IPS-11a (cell line): Measurements from ENCODE around the gene KRTAP1-3.
"Not testable (repeated sequence)": the region's sequence is repeated elsewhere in the genome, so short reads cannot be mapped to it uniquely, and the experiment has no call there.

Experiments used
- H3K4me3 ChIP-seq: one replicate; pipeline ENCODE4 v1.5.1; 2013; ENCODE audit warnings: low read depth, low read length, control low read depth

KRTAP1-3 gene

DNA sequence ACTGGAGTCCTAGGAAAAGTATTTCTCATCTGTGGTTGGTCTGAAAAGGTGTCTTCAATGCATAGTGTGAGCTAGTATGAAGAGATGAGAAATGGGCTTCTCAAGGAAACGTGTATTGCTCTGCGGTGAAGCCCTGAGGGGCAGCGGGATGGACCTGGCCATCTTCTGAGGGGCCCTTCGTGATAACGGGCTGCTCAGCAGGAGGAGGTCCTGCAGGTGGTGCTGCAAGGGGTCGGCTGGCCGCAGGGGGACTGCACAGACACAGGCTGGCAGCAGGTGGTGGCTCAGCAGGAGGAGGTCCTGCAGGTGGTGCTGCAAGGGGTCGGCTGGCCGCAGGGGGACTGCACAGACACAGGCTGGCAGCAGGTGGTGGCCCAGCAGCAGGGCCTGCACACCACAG lies 19.9 kb upstream of the KRTAP1-3 start:
- not testable (repeated sequence) for H3K4me3 ChIP-seq

DNA sequence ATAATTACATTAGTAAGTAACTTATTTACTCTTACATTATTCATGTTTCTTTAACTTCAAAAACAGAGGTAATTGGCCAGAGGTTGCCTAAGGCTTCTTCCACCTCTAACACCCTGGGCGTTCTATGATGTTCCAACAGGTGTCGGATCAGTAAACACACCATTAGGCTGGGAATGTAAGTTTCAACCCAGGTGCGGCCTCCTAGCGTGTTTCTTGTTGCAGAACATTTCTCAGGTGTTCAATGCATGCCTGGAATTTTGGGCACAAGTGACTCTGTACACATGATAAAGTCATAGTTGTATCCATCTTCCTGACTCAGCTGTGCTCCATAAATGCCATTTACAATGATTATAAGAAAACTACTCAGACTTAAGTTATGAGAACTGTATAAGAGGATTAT lies 19.4 kb upstream of the KRTAP1-3 start:
- no peak overlapping the region for H3K4me3 ChIP-seq

DNA sequence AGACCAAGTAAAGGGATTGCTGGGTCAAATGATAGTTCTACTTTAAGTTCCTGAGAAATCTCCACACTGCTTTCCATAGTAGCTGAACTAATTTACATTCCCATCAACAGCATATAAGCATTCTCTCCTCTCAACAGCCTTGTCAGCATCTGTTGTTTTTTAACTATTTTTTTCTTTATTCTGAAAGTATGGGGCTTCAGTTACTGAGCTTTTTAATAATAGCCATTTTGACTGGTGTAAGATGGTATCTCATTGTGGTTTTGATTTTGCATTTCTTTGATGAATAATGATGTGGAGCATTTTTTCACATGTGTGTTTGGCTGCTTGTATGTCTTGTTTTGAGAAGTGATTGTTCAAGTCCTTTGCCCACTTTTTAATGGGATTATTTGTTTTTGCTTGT lies 17.9 kb upstream of the KRTAP1-3 start:
- H3K4me3 ChIP-seq, result no peak overlapping the region

DNA sequence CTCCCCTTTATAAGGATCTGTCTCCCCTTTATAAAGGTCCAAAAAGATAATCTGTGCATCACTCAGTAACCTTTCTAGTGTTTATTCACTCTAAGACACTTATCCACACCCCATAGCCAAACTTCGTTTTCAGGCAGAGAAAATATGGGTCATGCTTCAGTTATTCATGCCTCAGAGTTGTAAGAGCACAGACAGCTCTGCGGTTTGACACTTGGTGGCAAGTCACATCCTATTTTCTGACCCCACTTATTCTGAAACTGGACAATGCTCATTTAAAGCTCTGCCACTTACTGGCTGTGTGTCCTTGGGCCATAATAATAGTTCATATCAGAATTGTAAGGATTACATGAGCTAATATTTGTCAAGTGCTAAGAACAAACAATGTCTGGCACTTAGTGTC lies 14.4 kb upstream of the KRTAP1-3 start:
- no peak overlapping the region for H3K4me3 ChIP-seq

DNA sequence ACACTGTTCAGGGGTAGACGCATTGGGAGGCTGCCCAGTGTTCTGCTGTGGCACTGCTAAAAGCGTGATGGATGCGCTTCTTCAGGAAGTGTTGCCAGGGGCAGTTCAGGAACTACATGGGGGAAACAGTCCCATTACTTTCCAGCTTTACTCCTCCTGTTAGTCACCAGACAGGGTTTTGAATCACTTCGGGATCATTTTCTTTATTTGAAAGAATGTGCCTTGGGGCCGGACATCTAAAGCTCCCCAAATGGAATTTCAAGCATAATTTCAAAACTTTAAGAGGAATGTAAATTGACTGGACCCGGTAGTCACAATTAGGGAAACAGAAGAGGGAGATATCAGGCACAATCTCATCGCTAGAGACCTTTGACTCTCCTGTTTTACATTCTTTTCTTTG lies 13.8 kb upstream of the KRTAP1-3 start:
- no peak overlapping the region for H3K4me3 ChIP-seq

DNA sequence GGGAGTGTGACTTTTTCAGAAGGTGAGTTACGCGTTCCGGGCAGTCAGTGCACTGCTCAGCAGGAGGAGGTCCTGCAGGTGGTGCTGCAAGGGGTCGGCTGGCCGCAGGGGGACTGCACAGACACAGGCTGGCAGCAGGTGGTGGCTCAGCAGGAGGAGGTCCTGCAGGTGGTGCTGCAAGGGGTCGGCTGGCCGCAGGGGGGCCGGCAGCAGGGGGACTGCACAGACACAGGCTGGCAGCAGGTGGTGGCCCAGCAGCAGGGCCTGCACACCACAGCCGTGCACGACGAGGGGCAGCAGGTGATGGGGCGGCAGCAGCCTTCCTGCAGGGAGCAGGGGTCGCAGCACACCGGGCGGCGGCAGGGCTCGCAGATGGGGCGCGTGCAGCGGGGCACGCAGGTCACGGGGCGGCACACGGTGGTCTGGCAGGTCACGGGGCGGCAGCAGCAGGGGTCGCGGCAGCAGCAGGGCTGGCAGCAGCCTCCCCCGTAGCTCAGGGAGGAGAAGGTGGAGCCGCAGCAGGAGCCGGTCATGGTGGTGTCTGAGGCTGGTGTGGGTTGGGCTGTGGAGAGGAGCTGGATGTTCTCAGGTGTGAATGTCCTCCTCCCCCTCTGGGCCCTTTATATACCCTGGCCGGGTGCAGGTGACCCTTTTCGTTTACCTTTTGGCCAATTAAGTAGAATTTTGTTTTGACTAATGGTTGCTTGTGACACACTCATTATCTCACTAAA lies 12.2 kb upstream of the KRTAP1-3 start, which contains the start of gene KRTAP2-1:
TSS of gene KRTAP2-1 (minus strand) at position 582 of the 731 bp plus-strand sequence. CDS start at position 533, 49 bp downstream.
- H3K4me3 ChIP-seq, result not testable (repeated sequence)

DNA sequence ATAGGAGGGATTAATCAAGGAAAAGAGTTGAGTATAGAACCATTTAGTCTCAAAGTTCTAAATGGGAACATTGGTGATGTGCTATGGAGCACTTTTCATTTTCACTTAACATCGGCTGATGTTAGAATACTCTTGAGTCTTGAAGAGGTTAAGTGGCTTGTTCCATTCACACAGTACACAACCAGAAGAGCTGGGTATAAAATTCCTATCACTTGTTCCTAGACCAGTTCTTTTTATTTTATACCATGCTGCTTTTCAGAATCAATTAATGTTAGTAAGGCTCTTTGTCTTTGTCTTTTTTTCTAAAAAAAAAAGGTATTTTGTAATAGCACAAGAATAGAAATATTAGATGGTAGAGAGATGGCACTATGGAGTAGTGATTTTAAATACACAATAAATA lies 8.3 kb upstream of the KRTAP1-3 start:
- no peak overlapping the region for H3K4me3 ChIP-seq

DNA sequence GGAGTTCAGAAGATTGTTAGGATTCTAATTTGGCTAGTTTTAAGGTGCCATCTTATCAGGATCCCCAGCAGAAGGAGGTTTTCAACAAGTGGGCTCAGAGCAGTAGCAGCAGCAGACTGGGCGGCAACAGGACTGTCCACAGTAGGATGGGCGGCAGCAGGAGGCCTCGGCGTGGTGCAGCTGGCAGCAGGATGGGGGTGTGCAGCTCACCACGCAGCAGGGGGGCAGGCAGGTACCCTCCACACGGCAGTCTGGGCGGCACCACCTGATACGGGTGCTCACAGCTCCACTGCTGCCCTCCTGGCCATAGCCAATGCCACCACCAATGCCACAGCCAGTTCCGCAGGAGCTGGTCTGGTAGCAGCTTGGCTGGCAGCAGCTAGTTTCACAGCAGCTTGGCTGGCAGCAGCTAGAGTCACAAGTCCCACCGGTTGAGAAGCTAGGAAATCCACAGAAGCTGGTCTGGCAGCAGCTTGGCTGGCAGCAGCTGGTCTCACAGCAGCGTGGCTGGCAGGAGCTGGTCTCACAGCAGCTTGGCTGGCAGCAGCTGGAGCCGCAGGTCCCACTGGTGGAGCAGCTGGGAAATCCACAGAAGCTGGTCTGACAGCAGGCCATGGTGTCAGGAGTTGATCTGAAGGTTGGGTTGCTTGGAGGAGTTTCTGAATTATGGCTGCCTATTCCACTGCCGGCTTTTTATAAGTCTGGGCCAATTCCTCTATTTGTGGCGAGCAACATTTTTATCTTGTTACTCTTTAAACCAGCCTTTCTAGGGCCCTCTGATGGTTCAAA lies 6.3 kb upstream of the KRTAP1-3 start, which contains the start of gene KRTAP1-1:
TSS of gene KRTAP1-1 (minus strand) at position 668 of the 789 bp plus-strand sequence. CDS start at position 615, 53 bp downstream.
- not testable (repeated sequence) for H3K4me3 ChIP-seq

DNA sequence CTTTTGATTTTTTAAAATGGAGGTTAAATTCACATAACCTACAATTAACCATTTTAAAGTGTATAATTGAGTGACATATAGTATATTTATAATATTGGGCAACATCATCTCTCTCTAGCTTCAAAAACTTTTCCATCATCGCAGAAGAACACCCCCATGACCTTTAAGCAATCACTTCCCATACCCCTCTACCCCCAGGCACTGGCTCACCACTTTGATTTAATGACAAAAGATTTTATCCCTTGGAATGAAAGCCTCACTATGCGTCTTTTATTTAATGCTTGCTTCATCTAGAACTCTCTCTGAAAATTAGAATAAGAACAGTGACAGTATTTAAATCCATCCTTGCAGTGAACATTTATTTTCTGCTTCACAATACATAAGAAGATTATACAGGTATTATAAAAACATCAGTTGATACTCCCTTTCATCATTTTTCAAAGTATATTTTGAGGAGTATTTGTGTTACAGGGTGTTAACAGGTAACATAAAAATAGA lies 3.2 kb upstream of the KRTAP1-3 start:
- no peak overlapping the region for H3K4me3 ChIP-seq

DNA sequence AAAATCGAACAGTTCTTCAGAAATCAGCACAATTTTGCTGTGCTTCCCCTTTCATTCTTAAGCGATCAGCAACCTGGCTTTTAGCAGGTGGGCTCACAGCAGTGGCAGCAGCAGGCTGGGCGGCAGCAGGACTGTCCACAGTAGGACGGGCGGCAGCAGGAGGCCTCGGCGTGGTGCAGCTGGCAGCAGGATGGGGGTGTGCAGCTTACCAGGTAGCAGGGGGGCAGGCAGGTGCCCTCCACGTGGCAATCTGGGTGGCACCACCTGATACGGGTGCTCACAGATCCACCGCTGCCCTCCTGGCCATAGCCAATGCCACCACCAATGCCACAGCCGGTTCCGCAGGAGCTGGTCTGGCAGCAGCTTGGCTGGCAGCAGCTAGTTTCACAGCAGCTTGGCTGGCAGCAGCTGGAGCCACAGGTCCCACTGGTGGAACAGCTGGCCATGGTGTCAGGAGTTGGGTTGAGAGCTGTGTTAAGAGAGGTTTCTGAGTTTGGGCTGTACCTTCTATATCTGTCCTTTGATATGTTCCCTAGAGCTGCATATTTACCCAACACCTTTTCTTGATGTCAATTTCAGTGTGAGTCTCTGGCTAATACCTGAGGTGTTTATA lies 4.9 kb downstream of the KRTAP1-3 start, which contains the start of gene KRTAP1-4:
TSS of gene KRTAP1-4 (minus strand) at position 563 of the 613 bp plus-strand sequence. CDS start at position 446, 117 bp downstream.
- H3K4me3 ChIP-seq, result no peak within 1 kb of the TSS

DNA sequence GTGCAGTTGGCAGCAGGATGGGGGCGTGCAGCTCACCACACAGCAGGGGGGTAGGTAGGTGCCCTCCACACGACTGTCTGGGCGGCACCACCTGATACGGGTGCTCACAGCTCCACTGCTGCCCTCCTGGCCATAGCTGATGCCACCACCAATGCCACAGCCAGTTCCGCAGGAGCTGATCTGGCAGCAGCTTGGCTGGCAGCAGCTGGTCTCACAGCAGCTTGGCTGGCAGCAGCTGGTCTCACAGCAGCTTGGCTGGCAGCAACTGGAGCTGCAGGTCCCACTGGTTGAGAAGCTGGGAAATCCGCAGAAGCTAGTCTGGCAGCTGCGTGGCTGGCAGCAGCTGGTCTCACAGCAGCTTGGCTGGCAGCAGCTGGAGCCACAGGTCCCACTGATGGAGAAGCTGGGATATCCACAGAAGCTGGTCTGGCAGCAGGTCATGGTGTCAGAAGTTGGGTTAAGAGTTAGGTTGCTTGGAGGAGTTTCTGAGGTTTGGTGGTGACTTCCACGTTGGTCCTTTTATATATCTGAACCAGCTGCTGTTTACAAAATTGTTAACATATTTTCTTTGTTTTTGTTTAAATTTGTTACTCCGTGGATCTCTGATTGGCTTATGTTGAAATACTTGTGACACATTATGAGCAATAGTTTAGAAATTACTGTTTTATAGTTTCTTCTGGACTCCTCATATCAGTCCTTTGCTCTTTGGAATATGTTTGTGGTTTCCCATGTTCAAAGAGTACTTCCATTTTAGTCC lies 7.8 kb downstream of the KRTAP1-3 start, which contains the start of gene KRTAP1-5:
TSS of gene KRTAP1-5 (minus strand) at position 494 of the 757 bp plus-strand sequence. CDS start at position 441, 53 bp downstream.
- H3K4me3 ChIP-seq, result no peak within 1 kb of the TSS

DNA sequence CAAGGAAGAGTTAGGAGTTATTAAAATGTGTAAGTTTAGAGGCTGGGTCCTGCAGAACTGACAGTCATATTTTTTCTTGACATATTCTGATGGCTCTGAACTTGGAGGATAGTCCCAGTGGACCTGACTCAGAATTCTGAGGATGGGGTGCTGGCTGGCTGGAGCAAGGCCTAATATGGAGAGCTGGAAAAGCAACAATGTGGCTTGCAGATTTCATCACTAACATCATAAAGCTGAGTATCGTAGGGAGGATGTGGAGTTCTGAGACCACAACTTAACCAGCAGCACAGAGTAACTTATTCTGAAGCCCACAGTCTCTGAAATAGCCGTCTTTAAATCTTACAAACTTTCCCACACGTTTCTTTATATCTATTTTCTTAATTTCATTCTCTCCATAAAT lies 10.0 kb downstream of the KRTAP1-3 start:
- no peak overlapping the region for H3K4me3 ChIP-seq

DNA sequence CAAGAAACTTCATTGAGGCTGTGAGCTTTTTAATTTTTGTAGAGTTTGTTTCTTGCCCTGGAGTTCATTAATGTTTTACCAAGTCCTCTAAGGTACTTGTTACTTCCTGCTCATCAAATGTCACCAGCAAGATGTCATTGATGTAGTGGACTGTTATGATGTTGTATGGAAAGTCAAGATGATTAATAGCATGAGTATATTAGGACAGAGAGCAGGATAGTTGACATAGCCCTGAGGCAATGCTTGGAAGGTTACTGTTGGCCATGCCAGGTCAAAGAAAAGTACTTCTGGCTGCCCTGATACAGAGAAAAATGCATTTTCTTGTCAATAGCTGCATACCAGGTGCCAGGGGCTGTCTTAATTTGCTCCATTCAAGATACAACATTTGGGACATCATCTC lies 14.3 kb downstream of the KRTAP1-3 start:
- no peak overlapping the region for H3K4me3 ChIP-seq

DNA sequence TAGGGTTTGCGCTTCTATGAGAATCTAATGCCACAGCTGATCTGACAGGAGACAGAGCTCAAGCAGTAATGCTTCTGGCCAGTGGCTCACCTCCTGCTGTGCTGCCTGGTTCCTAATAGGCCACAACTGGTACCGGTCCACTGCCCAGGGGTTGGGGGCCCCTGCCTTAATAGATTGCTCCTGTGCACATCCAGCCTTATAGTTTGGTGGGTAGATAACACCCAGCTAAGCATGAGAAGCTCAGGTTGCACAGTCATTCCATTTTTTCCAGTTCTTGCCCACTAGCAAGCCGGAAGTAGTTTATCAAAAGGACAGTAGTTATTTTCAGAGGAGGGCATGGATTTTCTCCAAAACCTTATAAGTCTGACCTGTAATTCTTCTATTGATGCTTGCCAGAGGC lies 15.3 kb downstream of the KRTAP1-3 start:
- H3K4me3 ChIP-seq, result no peak overlapping the region

DNA sequence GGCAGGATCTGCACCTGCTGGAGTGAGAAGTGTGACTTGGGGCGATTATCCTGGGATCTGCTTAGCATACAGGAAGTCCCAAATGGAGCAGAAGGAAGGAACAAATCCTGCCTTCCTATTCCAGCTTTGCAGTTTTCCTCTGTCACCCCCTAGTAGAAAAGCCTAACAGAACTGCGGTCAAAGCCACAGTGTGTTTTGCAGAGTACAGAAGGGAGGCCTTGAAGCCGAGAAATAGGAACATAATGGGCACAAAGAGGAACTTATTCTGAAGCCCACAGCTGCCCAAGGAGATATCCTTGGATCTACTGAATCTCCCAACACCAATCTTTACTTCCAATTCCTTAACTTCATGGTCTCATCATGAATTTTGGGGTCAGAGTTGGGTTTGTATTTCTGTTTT lies 16.1 kb downstream of the KRTAP1-3 start:
- H3K4me3 ChIP-seq, result no peak overlapping the region

DNA sequence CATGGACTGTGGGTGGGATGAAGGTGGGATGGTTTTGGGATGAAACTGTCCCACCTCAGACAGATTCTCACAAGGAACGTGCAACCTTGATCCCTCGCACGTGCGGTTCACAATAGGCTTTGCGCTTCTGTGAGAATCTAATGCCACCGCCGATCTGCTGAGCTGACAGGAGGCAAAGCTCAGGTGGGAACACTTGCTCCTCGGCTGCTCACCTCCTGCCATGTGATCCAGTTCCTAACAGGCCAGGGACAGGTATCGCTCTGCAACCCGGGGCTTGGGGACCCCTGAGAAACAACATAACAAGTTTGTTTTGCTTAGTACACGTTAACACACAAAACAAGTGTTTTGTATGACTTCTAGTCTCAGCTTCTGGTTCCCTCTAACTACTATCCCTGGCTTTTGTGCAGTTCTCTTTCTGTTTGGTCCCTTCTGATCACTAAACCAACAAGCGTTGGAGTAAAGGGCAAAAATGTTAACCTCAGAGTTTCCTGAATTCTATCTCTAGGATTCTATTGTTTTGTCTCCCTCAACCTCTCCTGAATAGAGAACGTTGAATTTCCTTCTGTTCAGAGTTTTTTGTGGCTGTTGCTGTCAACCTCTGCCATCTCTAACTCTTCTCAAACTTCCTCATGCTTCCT lies 18.0 kb downstream of the KRTAP1-3 start:
- H3K4me3 ChIP-seq, result no peak overlapping the region

DNA sequence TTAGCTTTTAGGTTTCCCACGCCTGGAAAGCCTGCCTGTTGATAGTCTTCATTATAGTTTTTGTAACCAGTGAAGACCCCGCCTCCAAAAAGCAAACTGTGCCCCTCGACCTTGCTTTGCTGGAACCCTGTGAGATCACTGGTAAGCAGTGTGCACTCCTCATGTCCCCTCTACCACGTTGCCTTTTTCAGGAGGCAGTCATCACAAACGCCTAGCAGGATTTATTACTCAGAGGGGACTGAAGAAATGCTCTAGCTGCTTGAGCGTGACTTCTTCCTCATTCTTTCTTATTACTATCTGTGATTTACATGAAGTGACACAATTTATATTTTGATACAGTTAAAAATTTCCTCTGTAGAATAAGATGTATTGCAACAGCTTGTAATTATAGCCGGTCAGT lies 19.2 kb downstream of the KRTAP1-3 start:
- no peak overlapping the region for H3K4me3 ChIP-seq

DNA sequence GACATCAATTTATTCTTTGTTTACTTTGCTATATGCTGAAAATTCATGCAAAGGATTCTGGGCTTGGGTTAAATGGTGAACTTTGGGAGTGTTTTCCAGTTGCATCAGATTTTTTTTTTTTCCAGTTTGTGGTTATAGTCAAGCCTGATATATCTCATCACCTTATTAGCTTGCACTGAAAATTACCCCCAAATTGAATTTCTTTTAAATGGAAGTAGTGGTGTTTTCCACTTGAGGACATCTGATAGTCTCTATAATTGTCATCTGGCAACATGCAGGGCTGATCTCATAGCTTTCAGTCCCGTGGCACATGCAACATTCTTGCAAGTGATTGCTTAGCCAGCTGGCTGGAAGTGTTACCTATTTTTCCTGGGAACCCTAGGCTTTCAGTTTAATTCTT lies 21.1 kb downstream of the KRTAP1-3 start:
- H3K4me3 ChIP-seq, result no peak overlapping the region

DNA sequence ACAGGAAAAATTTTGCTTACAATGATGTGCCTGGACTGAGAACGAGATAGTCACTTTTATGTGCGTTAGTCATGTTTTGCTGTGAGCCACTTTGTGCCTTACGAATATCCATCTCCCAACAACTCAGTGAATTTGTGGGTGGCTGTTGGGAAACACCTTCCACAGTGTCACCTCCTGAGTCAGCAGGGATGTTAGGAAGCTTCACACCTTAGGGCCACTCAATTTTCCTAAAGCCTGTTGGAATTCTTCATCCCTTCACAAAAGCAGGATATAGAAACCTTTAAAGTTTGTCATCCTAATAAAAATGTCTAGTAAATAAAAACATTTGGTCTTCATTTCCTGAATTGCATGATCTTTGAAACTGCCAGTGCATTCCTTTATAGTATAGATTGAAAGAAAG lies 21.5 kb downstream of the KRTAP1-3 start:
- no peak overlapping the region for H3K4me3 ChIP-seq
